CD1c-positive myeloid dendritic cell (primary cell): ENCODE measurements around the gene LSM5.

Experiments used
- DNase-seq: peaks from one replicate; pipeline ENCODE4 v3.0.0-alpha.2; 2016; ENCODE audit errors: extremely low spot score

Gene LSM5

GRCh38 chr7:32462451-32462850 lies 27.7 kb downstream of the LSM5 start:
- no peak for DNase-seq

DNA sequence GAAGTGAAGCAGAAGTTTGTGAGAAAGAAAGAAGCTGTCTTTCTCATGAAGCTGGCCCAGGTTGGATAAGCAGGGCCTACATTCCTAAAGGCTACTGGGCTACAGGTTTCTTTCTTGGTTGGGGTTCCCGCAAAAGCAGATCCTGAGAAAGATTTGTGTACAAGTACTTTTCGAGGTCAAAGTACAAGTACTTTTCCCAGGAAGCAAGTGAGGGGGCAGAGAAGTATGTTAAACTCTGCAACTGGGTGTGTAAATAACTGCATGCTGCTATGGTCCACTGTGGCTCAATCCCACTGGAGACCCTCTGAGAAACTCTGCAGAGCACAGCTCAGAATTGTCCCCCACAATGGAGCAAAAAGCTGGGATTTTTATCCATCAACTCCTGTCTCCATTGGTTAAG lies 28.7 kb downstream of the LSM5 start:
- DNase-seq = no peak

GRCh38 chr7:32459788-32460187 lies 30.4 kb downstream of the LSM5 start:
- no peak for DNase-seq

DNA sequence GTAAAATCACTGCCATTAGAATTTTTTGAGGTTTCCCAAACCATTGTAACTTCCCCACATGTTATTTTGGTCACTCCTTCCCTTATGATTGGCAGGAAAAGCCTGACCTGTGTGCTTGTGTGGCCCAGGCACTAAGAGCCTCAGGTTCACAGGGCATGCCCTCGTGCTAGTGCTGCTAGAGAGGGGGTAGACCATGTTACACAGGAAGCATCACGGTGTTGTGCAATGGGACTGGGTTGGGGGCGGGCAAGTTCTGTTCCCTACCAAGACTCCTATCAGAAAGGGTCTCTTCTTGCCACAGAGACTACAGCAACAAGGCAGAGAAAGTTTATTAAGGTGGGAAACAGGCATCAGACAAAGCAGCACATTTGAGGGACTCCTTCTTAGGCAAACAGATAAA lies 32.2 kb downstream of the LSM5 start:
- DNase-seq = no peak

GRCh38 chr7:32453341-32454011 lies 36.7 kb downstream of the LSM5 start:
- no peak for DNase-seq

DNA sequence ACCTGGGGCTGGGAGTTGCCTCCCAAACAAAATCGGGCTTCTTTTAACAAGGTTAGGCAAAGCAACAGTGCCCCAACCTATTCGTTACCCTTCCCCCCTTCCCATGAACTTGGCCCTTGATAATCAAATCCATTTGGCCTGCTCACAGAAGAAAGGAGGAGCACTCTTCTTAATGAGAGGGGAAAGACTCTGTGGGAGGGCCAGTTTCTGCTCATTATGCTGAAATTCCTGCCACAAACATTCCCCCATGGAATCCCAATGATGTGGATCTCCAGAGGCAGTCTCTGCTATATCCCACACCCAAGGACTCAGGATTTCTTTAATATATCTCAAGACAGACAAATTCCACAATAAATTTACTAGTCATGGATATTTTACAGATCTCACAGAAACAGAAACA lies 43.0 kb downstream of the LSM5 start:
- no peak for DNase-seq

- no peak for DNase-seq
Measured at GRCh38 chr7:32436146-32436928, 53.8 kb downstream of the LSM5 start.
